Omental fat pad (tissue), 4 donors: ENCODE data around the gene GIGYF2. TPM values are rescaled to one million over a fixed set of nuclear protein-coding genes. Genes with fewer than 3 reads are reported as not detected.

Experiments
- ATAC-seq: fragments of 150-250 bp; one replicate; pipeline ENCODE4 v1.9.1; 2016; ENCODE audit warnings: mild to moderate bottlenecking, moderate library complexity; ENCODE audit not compliant: low FRiP score
- DNase-seq: peaks from one replicate; pipeline ENCODE4 v3.0.0-alpha.2; 2019; ENCODE audit warnings: low spot score
- CTCF ChIP-seq, 3 donors: fragments of 450-650 bp; IDR thresholded peaks; one replicate each; pipeline ENCODE4 v1.5.1; 2016 to 2017; ENCODE audit warnings: antibody characterized with exemption in 3 of 3, mild to moderate bottlenecking in 3 of 3, moderate library complexity in 2 of 3
- total RNA-seq, 4 donors: library from RNA; depleted of rRNA; stranded (reverse); fragments of >200 nt; gene quantifications; one replicate each; pipeline ENCODE4 v1.1.0, GENCODE V29; 2016

GIGYF2 gene
- total RNA-seq, 4 donors from 2014 or later: 63.9 to 80.2 (median 72.2) TPM

- ATAC-seq: no peak
- TF ChIP-seq CTCF (IDR thresholded peaks at IDR 0.05): no peak
- DNase-seq: no peak
Measured at GRCh38 chr2:232894746-232895145, 197.6 kb downstream of the GIGYF2 start.

GRCh38 chr2:232896111-232896510, 199.0 kb downstream of the GIGYF2 start:
- no peak for TF ChIP-seq CTCF (IDR thresholded peaks at IDR 0.05)
- ATAC-seq (no peak), DNase-seq (no peak)

GRCh38 chr2:232896720-232897597, 199.8 kb downstream of the GIGYF2 start:
- no peak for DNase-seq
- no peak for ATAC-seq
- no peak for TF ChIP-seq CTCF (IDR thresholded peaks at IDR 0.05)

- ATAC-seq (no peak), DNase-seq (no peak)
- TF ChIP-seq CTCF (IDR thresholded peaks at IDR 0.05): no peak
Measured at GRCh38 chr2:232897598-232898408, 200.7 kb downstream of the GIGYF2 start.

- TF ChIP-seq CTCF (IDR thresholded peaks at IDR 0.05): no peak
- no peak for ATAC-seq
- DNase-seq: no peak
Measured at GRCh38 chr2:232898592-232899543, 201.7 kb downstream of the GIGYF2 start.
